Bronchial epithelial cell (primary cell): ENCODE data around the gene IL22RA1. TPM values are rescaled to one million over a fixed set of nuclear protein-coding genes. Genes with fewer than 3 reads are reported as not detected.

Experiments
- DNase-seq: peaks from one replicate; pipeline ENCODE4 v3.0.0-alpha.2; 2010; ENCODE audit warnings: low read depth
- FAIRE-seq: peaks from 2 replicates; lab custom pipeline; 2011; peaks lifted over from hg19 to GRCh38; lab: Jason Lieb, UNC
- H3K27me3 ChIP-seq: 2 replicates; pipeline ENCODE4 v1.5.1; 2011; ENCODE audit warnings: low read length; ENCODE audit not compliant: control insufficient read depth, insufficient read depth
- H3K36me3 ChIP-seq: 2 replicates; pipeline ENCODE4 v1.5.1; 2011; ENCODE audit warnings: low read length; ENCODE audit not compliant: control insufficient read depth, insufficient read depth
- H3K4me3 ChIP-seq: 2 replicates; pipeline ENCODE4 v1.5.1; 2011; ENCODE audit warnings: mild to moderate bottlenecking, low read depth, low read length, control low read depth
- CTCF ChIP-seq: IDR thresholded peaks from 2 replicates; pipeline ENCODE4 v1.5.1; 2011; ENCODE audit warnings: mild to moderate bottlenecking, moderate library complexity, low read length, control low read depth, inconsistent platforms; ENCODE audit not compliant: insufficient read depth, severe bottlenecking
- total RNA-seq: library from RNA; depleted of rRNA; stranded (reverse); fragments of >200 nt; gene quantifications from 2 replicates; pipeline ENCODE4 v1.2.1, GENCODE V29; 2014

The IL22RA1 gene
- total RNA-seq, 1 donor from 2014 or later, result 0.26 TPM

DNA sequence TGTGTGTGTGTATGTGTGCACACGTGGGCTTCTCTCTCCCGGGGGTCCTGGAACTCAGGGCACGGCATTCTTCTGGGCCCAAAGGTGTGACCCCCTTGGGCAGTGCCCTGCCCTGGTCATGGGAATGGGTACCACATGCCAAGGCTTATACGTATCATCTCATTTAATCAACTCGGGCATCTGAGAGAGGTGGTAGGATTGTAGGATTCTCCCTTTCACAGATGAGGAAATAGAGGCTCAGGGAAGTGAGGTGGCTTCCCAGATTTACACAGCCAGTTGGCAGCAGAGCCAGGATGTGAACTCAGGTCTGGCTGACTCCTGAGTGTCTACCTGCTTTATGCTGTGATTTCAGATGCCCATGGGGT lies 46.2 kb downstream of the IL22RA1 start:
- TF ChIP-seq CTCF, result no peak
- Histone ChIP-seq H3K36me3 (no peaks in the 10 kb centered on the region), H3K27me3 (peaks cover 2% of the 10 kb centered on the region), H3K4me3 (no peak overlapping the region)
- FAIRE-seq, result no peak
- DNase-seq, result no peak

GRCh38 chr1:24096009-24096738 lies 46.8 kb downstream of the IL22RA1 start:
- FAIRE-seq (no peak), DNase-seq (no peak)
- no peak for TF ChIP-seq CTCF
- H3K27me3 ChIP-seq, result peaks cover 2% of the 10 kb centered on the region
- H3K36me3 ChIP-seq, result no peaks in the 10 kb centered on the region
- no peak overlapping the region for H3K4me3 ChIP-seq

- Histone ChIP-seq H3K36me3 (no peaks in the 10 kb centered on the region), H3K27me3 (peaks cover 2% of the 10 kb centered on the region), H3K4me3 (no peak overlapping the region)
- no peak for FAIRE-seq
- no peak for DNase-seq
- TF ChIP-seq CTCF, result no peak
These were observed 47.6 kb downstream of the IL22RA1 start for GRCh38 chr1:24095140-24095859.

DNA sequence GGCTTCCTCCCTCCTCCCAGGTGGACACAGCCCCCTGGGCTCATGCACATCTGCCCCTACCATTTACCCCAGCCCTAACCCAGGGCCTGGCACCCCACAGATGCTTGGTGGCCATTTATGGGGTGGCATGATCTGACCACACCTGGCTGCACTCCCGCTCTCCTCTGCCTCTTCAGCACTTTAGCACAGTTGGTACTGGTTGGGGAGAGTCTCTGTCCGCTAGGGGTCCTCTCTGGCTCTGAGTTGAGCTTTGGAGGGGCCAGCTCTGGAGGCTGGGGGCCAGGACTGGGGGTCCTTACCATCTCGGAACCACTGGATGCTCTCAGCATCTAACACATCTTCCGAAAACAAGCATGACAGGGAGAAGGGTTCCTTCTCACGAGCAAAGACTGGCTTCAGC lies 48.4 kb downstream of the IL22RA1 start:
- FAIRE-seq (no peak), DNase-seq (no peak)
- H3K27me3 ChIP-seq, result peaks cover 2% of the 10 kb centered on the region
- TF ChIP-seq CTCF, result no peak
- no peak overlapping the region for H3K4me3 ChIP-seq
- no peaks in the 10 kb centered on the region for H3K36me3 ChIP-seq

DNA sequence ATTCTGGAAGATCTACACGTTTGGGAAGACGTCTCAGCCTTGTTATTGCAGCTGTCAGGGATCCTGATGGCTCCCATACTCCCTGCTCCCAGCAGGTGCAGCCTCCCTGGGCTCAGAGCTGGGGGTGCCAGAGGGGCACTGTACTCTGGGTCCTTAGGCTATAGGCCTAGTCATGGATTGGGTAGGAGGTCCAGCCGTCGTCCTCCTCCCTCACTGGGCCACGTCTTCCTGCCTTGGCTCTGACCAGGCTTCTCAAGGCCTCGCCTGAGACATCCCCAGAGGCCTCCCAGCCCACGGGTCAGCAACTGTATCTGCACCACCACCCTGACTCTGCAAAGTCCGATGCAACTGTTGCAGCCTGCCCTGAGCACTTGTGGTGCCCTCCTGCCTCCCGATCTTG lies 49.2 kb downstream of the IL22RA1 start:
- no peak for TF ChIP-seq CTCF
- Histone ChIP-seq H3K27me3 (peaks cover 2% of the 10 kb centered on the region), H3K36me3 (no peaks in the 10 kb centered on the region), H3K4me3 (no peak overlapping the region)
- no peak for FAIRE-seq
- no peak for DNase-seq
